Smooth muscle cell (in vitro differentiated cells): ENCODE results near the gene APPL2. TPM values are rescaled to one million over a fixed set of nuclear protein-coding genes. Genes with fewer than 3 reads are reported as not detected.

Experiments used
- DNase-seq: peaks from one replicate; lab custom pipeline; 2025; ENCODE audit not compliant: unreplicated experiment; lab: John Stamatoyannopoulos, UW
- H2AFZ ChIP-seq: fragments of 200-600 bp; sonication (generic); 2 replicates; pipeline ENCODE4 v1.6.0; 2016; ENCODE audit warnings: antibody characterized with exemption, low read depth, mild to moderate bottlenecking
- H3F3A ChIP-seq: fragments of 200-600 bp; sonication (generic); 2 replicates; pipeline ENCODE4 v1.6.0; 2017; ENCODE audit warnings: antibody characterized with exemption, low read depth
- H3K27ac ChIP-seq: fragments of 200-600 bp; sonication (generic); 2 replicates; pipeline ENCODE4 v1.5.1; 2016; ENCODE audit warnings: low read depth, mild to moderate bottlenecking
- H3K27me3 ChIP-seq: fragments of 200-600 bp; sonication (generic); 2 replicates; pipeline ENCODE4 v1.6.1; 2016; ENCODE audit warnings: low read depth, mild to moderate bottlenecking
- H3K36me3 ChIP-seq: fragments of 200-600 bp; sonication (generic); 2 replicates; pipeline ENCODE4 v1.5.1; 2016; ENCODE audit warnings: low read depth
- H3K4me1 ChIP-seq: fragments of 200-600 bp; sonication (generic); 2 replicates; pipeline ENCODE4 v1.5.1; 2016; ENCODE audit warnings: low read depth
- H3K4me2 ChIP-seq: fragments of 200-600 bp; sonication (generic); 2 replicates; pipeline ENCODE4 v1.6.0; 2016; ENCODE audit warnings: mild to moderate bottlenecking
- H3K4me3 ChIP-seq: fragments of 200-600 bp; sonication (generic); 2 replicates; pipeline ENCODE4 v1.5.1; 2016; ENCODE audit warnings: mild to moderate bottlenecking
- H3K79me2 ChIP-seq: fragments of 200-600 bp; sonication (generic); 2 replicates; pipeline ENCODE4 v1.6.0; 2016; ENCODE audit warnings: low read depth, mild to moderate bottlenecking
- H3K9ac ChIP-seq: fragments of 200-600 bp; sonication (generic); 2 replicates; pipeline ENCODE4 v1.6.0; 2016; ENCODE audit warnings: low read depth
- H3K9me3 ChIP-seq: fragments of 200-600 bp; sonication (generic); replicated peaks from 2 replicates; pipeline ENCODE4 v1.5.1; 2016; ENCODE audit warnings: low read depth
- H4K20me1 ChIP-seq: fragments of 200-600 bp; sonication (generic); 2 replicates; pipeline ENCODE4 v1.6.0; 2016; ENCODE audit warnings: low read depth
- WGBS: methylation state at CpG from one replicate; pipeline ENCODE4 v1.1.7; 2016; ENCODE audit warnings: low lambda C conversion rate; 5-methylcytosine and 5-hydroxymethylcytosine counted together
- polyA plus RNA-seq: library from polyadenylated mRNA; unstranded; fragments of >200 nt; fragmentation: Nextera tagmentation; extraction: Ambion mirVana; gene quantifications from 2 replicates; pipeline ENCODE4 v1.2.1, GENCODE V29; 2016
- total RNA-seq: library from RNA; depleted of rRNA; stranded (reverse); fragments of >200 nt; gene quantifications from 2 replicates; pipeline ENCODE4 v1.2.3, GENCODE V29; 2014
- TF ChIP-seq, protein P1 (sequence below): fragments of 200-600 bp; sonication (generic); IDR thresholded peaks from 2 replicates; pipeline ENCODE4 v1.5.1; 2017; ENCODE audit warnings: borderline replicate concordance, mild to moderate bottlenecking, antibody characterized with exemption; ENCODE audit not compliant: insufficient read depth, poor library complexity, severe bottlenecking

The APPL2 gene
- total and polyA plus RNA-seq, 2 experiments from 2014 or later, result 19.8 to 22.4 TPM

DNA sequence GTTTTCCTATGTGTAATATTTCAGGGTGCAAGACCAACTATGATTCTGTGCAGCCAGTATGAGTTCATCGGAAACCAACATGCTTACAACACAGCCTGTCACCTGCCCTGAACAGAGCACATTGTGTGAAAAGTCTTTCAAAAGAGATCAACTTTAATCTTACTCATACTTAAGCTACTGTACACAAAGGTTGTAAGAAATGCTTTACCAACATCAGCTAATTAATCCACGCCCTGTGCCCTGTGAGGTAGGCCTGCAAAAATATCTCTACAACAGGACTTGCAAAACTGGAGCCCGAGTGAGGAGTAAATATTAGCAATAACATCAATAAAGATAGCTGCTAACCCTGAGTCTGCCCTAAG lies 15.1 kb downstream of the APPL2 start:
- peaks cover 12% of the 10 kb centered on the region for H3K79me2 ChIP-seq
- no peaks in the 10 kb centered on the region for H3F3A ChIP-seq
- no peaks in the 10 kb centered on the region for H3K4me1 ChIP-seq
- H4K20me1 ChIP-seq, result peaks cover 63% of the 10 kb centered on the region
- no peak overlapping the region for H3K9ac ChIP-seq
- TF ChIP-seq, protein P1, sequence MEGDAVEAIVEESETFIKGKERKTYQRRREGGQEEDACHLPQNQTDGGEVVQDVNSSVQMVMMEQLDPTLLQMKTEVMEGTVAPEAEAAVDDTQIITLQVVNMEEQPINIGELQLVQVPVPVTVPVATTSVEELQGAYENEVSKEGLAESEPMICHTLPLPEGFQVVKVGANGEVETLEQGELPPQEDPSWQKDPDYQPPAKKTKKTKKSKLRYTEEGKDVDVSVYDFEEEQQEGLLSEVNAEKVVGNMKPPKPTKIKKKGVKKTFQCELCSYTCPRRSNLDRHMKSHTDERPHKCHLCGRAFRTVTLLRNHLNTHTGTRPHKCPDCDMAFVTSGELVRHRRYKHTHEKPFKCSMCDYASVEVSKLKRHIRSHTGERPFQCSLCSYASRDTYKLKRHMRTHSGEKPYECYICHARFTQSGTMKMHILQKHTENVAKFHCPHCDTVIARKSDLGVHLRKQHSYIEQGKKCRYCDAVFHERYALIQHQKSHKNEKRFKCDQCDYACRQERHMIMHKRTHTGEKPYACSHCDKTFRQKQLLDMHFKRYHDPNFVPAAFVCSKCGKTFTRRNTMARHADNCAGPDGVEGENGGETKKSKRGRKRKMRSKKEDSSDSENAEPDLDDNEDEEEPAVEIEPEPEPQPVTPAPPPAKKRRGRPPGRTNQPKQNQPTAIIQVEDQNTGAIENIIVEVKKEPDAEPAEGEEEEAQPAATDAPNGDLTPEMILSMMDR, result no peak
- no peak overlapping the region for H3K27ac ChIP-seq
- H3K36me3 ChIP-seq, result peaks cover 9% of the 10 kb centered on the region
- no peaks in the 10 kb centered on the region for H3K27me3 ChIP-seq
- no peaks in the 10 kb centered on the region for H3K9me3 ChIP-seq
- H3K4me3 ChIP-seq, result no peak overlapping the region
- no peak for DNase-seq
- no peak overlapping the region for H3K4me2 ChIP-seq
- no peak overlapping the region for H2AFZ ChIP-seq
- WGBS, result 93% methylated on average over 3 of the region's 3 CpGs

DNA sequence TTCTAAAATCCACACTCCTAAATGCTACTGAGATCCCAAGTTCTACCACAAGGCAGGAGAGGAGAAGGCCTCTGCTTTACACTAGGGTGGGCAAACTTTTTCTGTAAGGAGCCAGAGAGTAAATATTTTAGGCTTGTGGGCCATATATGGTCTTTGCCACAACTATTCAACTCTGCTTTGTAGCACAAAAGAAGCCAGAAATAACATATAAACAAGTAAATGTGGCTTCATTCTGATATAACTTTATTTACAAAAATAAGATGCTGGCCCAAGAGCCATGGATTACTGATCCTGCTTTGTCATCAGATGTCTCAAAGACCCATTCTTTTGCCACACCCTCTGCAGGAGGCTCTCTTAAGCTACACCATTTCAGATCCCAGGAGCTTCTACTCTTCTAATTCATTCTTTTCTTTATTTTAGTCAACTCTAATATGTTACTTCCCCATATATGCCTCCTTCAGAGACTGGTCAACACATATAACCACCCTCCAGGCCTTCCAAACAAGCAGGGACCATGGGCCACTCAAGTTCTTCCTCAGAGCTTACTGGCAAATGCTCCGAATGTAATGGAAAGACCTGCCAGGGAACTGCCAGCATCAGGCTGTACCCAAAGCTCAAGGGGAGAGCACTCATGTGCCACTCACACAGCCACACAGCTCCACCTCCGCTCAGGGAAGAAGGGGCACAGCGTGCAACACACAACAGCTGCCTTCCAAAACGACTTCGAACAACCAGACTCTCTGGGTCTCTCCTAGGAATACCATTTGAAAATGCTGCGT lies 15.6 kb downstream of the APPL2 start:
- Histone ChIP-seq H3K4me3 (no peak overlapping the region), H3K9me3 (no peaks in the 10 kb centered on the region), H2AFZ (no peak overlapping the region), H3K27me3 (no peaks in the 10 kb centered on the region), H3K79me2 (peaks cover 7% of the 10 kb centered on the region), H3K9ac (no peak overlapping the region), H3K36me3 (peaks cover 9% of the 10 kb centered on the region), H3F3A (no peaks in the 10 kb centered on the region), H3K27ac (no peak overlapping the region), H3K4me1 (no peaks in the 10 kb centered on the region), H3K4me2 (no peak overlapping the region), H4K20me1 (peaks cover 63% of the 10 kb centered on the region)
- no peak for DNase-seq
- TF ChIP-seq, protein P1, result no peak
- 96% methylated on average over 6 of the region's 6 CpGs for WGBS

DNA sequence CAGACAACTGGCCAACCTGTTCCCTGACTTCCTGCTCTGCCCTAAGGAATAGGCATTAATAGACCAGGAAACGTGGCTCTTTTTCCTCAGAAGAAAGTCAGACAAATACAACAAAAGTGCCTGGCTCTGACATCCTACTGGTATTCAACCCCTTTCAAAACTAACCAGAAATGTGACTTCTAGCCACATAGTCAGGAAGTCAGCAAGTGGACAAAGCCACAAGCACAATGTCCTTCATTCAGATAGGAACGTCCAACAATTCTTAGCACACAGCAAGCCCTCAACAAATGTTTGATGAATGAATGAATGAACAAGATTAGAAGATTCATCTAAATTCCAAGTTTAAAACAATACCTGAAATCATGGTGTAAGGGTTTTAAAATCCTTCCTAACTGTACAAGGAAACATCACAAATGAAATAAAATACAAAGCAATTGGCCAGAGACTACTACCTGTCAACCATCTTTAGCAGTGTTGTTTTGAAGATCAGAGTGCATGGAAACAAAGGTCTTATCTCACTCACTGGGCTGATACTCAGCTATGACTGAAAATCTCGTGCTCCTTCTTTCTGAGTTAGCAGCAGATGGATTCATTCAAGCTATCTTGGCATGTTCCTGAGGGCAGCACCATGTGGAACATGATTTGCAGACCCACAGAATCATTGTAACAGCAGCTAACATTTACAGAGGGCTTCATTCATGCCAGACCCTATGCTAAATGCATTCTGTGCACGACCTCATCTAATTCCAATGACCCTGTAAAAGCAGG lies 16.5 kb downstream of the APPL2 start:
- Histone ChIP-seq H3K27ac (no peak overlapping the region), H3K9ac (no peak overlapping the region), H3F3A (no peaks in the 10 kb centered on the region), H3K9me3 (no peaks in the 10 kb centered on the region), H3K4me2 (no peak overlapping the region), H2AFZ (no peak overlapping the region), H3K36me3 (peaks cover 9% of the 10 kb centered on the region), H3K4me3 (no peak overlapping the region), H3K4me1 (peaks cover 6% of the 10 kb centered on the region), H3K79me2 (peaks cover 4% of the 10 kb centered on the region), H4K20me1 (peaks cover 59% of the 10 kb centered on the region), H3K27me3 (no peaks in the 10 kb centered on the region)
- DNase-seq, result no peak
- 88% methylated on average over 4 of the region's 4 CpGs for WGBS
- TF ChIP-seq, protein P1, result no peak
